Activated naive CD4-positive, alpha-beta T cell treated with anti-CD3 and anti-CD28 coated beads, Interleukin-2, amount 50 U/mL, for 72 hours (primary cell): ENCODE measurements around the gene NUDC. TPM values are rescaled to one million over a fixed set of nuclear protein-coding genes. Genes with fewer than 3 reads are reported as not detected.
"Not testable (repeated sequence)": the region's sequence is repeated elsewhere in the genome, so short reads cannot be mapped to it uniquely, and the experiment has no call there.

ENCODE experiments used
- ATAC-seq, 2 donors: fragments of 150-1000 bp; cut with Tn5 transposase; 2 replicates each; pipeline ENCODE4 v1.10.0; 2021; ENCODE audit warnings: mild to moderate bottlenecking in 2 of 2, moderate library complexity in 2 of 2
- DNase-seq, 2 donors: peaks; one replicate each; pipeline ENCODE4 v3.0.0; 2021 to 2022; ENCODE audit warnings: low spot score in 2 of 2
- H3K27ac Mint-ChIP-seq, 2 donors: one replicate each; pipeline ENCODE4 v1.8.0; 2022; ENCODE audit warnings: mild to moderate bottlenecking in 2 of 2, mixed read lengths in 2 of 2
- H3K36me3 Mint-ChIP-seq, 2 donors: one replicate each; pipeline ENCODE4 v1.8.0; 2022; ENCODE audit warnings: mixed read lengths in 2 of 2
- H3K9me3 Mint-ChIP-seq, 2 donors: one replicate each; pipeline ENCODE4 v1.8.0; 2022; ENCODE audit warnings: mixed read lengths in 2 of 2
- total RNA-seq, 2 donors: library from RNA; stranded (reverse); gene quantifications; one replicate each; pipeline ENCODE4 v1.2.3, GENCODE V29; 2022

Gene NUDC
- total RNA-seq, 2 donors from 2014 or later, result 60.5 to 93.7 TPM

DNA sequence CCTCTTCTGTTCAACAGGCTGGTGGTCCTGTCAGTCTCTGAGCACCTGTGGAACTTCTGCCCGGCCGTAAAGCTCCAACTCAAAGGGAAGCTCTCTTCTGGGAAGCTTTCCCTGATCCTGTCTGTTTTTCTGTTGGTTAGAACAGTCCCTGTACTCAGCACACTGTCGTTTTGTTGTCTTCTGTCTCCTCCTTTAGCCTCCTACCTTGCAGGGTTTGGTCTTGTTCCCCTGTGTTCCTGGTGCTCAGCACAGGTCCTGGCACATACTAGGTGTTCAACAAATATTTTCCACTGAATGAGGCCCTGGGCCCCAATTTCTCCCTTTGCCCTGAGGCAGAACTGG lies 39.1 kb downstream of the NUDC start:
- peaks cover 0 to 5% of the 10 kb centered on the region in 2 donors for H3K36me3 Mint-ChIP-seq
- no peak for DNase-seq
- H3K27ac Mint-ChIP-seq, result no peak overlapping the region
- no peaks in the 10 kb centered on the region for H3K9me3 Mint-ChIP-seq
- no peak for ATAC-seq

DNA sequence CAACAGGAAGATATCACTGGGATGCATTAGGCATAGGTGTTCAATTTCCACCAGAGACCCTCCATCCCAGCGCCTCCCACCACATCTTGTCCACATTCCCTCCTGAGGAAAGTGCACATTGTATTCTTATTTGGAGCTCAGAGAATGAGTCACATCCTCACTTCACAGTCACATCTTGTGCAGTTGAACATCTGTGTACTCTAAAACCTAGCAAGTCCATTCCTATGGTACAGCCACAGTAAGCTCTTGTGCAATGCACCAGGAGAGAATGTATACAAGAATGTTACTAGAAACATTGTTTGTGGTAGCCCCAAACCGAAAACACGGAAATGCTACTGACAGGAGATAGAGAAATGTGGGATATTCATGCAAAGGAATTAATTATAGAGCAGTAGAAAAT lies 40.3 kb downstream of the NUDC start:
- H3K9me3 Mint-ChIP-seq, result no peaks in the 10 kb centered on the region
- H3K36me3 Mint-ChIP-seq, result peaks cover 0 to 5% of the 10 kb centered on the region in 2 donors
- no peak overlapping the region for H3K27ac Mint-ChIP-seq
- no peak for ATAC-seq
- no peak for DNase-seq

DNA sequence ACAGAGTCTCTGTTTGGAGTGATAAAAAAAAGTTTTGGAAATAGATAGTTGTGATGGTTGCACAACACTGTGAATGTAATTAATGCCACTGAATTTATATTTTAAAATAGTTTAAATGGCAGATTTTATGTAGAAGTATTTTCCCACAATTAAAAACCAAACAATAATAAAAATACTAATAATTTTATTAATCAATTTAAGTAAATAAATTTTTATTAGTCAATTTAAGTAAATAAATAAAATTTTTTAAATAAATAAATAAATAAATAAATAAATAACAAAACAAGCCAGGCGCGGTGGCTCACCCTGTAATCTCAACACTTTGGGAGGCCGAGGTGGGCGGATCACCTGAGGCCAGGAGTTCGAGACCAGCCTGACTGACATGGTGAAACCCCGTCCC lies 43.7 kb downstream of the NUDC start:
- ATAC-seq, result no peak
- no peak overlapping the region for H3K27ac Mint-ChIP-seq
- H3K36me3 Mint-ChIP-seq, result peaks cover 0 to 5% of the 10 kb centered on the region in 2 donors
- H3K9me3 Mint-ChIP-seq, result no peaks in the 10 kb centered on the region
- no peak for DNase-seq

DNA sequence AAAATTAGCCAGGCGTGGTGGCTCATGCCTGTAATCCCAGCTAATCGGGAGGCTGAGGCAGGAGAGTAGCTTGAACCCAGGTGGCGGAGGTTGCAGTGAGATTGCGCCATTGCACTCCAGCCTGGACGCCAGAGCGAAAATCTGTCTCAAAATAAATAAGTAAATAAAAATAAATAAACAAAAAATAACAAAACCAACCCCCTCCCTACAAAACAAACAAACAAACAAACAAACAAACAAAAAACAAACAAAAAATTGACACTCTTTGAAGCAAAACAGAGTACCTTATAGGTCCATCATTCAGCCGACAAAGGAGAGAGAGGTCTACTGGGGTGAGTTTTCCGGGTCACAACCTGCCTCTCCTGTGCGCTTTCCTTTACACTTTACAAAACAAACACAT lies 44.1 kb downstream of the NUDC start:
- Mint-ChIP-seq H3K27ac (no peak overlapping the region), H3K36me3 (peaks cover 0 to 3% of the 10 kb centered on the region in 2 donors), H3K9me3 (no peaks in the 10 kb centered on the region)
- ATAC-seq, result no peak
- DNase-seq, result no peak

DNA sequence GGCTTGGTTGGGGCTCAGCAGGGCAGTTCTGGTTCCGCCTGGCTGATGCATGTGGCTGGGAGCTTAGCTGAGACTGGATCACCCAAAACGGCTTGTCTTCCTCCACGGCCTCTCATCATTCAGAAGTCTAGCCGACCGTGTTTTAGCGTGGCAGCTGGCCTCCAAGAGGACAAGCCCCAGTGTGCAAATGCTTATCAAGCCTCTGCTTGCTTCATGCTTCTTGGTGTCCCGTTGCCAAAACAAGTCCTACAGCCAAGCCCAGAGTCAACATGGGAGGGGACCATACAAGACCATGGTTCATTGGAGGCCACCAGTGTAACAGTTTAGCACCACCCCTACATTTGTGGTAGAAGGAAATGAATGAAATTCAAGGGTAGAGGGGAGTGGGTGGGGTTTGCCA lies 49.3 kb downstream of the NUDC start:
- no peak for ATAC-seq
- no peaks in the 10 kb centered on the region for H3K36me3 Mint-ChIP-seq
- no peak for DNase-seq
- no peaks in the 10 kb centered on the region for H3K9me3 Mint-ChIP-seq
- no peak overlapping the region for H3K27ac Mint-ChIP-seq

DNA sequence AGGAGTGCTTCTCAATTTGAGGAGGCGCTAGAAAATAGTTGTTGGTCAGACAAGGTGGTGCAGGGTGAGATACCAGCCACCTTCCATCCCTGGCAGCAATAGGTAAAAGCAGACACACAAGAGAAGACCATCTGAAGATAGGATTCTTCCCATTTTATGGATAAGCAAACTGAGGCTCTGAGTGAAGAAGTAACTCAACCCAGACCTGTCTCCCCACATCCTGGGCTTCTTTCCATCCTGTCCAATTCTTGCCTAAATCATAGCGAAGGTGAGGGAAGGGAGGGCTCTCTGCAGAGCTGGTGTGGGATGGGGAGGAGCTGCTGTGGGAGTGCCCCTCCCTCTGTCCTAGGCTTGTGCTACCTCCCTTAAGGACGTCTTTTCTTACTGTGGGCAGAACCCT lies 50.0 kb downstream of the NUDC start:
- H3K27ac Mint-ChIP-seq, result no peak overlapping the region
- DNase-seq (no peak), ATAC-seq (no peak)
- no peaks in the 10 kb centered on the region for H3K9me3 Mint-ChIP-seq
- no peaks in the 10 kb centered on the region for H3K36me3 Mint-ChIP-seq

DNA sequence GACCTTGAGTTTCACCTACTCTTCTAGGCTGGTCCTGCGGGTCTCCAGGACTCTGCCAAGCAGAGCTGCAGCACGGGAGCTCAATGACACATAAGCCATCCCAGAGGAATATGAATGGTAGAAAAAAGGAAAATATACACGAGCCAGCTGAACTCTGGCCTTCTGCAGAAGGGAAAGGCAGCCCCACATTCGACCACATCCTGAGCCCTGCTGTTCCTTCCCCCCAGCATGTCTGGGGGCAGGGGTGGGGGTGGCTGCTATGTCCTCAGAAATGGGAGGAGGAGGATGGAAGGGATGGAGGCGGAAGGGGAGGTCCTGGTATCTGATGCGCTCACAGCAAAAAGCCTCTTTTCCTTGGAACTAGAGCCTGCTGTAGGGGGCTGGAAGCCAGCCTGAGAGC lies 50.8 kb downstream of the NUDC start:
- H3K36me3 Mint-ChIP-seq, result no peaks in the 10 kb centered on the region
- no peaks in the 10 kb centered on the region for H3K9me3 Mint-ChIP-seq
- no peak for DNase-seq
- H3K27ac Mint-ChIP-seq, result peak overlapping the region; percentile 22 to 90
- ATAC-seq, result no peak

DNA sequence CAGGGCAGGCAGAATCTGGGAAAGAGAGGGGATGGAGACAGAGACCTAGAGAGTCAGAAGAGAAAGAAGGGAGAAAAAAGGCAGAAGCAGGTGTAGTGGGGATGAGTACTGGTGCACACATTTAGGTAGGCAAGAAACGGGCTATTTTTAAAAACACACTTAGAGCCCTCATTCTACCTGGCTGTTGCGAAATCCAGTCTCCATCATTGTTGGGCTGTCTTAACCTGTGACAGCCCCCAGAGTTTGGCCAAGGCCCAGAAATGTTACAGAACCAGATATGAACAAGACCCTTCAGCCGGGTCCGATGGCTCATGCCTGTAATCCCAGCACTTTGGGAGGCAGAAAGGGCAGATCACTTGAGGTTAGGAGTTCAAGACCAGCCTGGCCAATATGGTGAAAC lies 51.3 kb downstream of the NUDC start:
- ATAC-seq (no peak), DNase-seq (no peak)
- Mint-ChIP-seq H3K27ac (peak overlapping the region; percentile 22 to 90), H3K36me3 (no peaks in the 10 kb centered on the region), H3K9me3 (no peaks in the 10 kb centered on the region)

DNA sequence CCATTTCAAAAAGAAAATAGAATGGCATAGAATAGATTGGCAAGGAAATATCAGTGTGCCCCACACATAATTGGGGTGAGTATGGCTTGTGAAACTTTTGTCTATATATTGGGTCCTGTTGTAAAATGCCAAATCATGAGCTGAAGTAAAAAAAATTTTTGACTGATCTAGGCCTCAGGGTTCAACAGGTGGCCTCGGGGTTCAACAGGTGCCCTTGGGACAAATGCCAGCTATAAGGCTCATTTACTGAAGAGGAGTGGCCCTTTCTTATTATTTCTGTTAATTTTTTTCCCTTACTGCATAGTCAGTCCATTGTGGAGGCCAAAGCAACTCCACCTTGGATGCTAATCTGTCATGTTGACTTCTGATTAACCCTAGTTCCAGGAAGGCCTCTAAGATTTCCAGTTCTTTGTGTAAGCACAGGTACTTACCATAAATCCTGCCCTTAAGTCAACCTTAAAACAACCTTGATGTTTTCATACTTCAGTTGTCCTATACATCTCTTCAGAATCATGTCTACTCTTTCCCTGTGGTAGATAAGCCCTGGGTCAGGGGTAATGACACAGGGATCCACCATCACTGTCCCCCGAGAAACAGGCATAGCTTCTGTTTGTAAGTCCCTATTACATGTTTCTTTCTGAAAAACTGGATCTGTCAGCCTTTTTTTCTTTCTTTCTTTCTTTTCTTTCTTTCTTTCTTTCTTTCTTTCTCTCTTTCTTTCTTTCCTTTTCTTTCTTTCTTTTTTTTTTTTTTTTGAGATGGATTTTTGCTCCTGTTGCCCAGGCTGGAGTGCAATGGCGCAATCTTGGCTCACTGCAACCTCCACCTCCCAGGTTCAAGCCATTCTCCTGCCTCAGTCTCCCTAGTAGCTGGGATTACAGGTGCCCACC lies 55.3 kb downstream of the NUDC start:
- ATAC-seq (no peak), DNase-seq (no peak)
- no peaks in the 10 kb centered on the region for H3K36me3 Mint-ChIP-seq
- H3K9me3 Mint-ChIP-seq, result no peaks in the 10 kb centered on the region
- no peak overlapping the region for H3K27ac Mint-ChIP-seq

DNA sequence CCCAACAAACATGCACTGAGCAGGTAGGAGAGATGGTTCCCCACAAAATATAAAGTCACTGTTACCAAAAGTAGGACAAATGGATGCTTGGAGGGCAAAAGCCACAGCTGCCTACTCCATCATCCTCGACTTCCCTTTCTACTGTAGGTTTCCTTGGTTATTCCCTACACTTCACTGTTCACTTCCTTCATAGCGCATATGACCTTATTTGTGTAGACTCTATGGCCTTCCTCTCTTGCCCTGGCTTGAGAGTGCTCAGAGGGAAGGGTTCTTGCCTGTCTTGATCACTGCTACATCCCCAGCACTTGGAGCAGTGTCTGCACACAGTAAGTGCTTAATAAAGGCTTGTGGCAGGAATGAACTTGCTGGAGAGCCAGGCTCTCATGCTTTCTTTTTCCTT lies 57.4 kb downstream of the NUDC start:
- Mint-ChIP-seq H3K9me3 (no peaks in the 10 kb centered on the region), H3K27ac (no peak overlapping the region), H3K36me3 (no peaks in the 10 kb centered on the region)
- ATAC-seq (no peak), DNase-seq (no peak)

DNA sequence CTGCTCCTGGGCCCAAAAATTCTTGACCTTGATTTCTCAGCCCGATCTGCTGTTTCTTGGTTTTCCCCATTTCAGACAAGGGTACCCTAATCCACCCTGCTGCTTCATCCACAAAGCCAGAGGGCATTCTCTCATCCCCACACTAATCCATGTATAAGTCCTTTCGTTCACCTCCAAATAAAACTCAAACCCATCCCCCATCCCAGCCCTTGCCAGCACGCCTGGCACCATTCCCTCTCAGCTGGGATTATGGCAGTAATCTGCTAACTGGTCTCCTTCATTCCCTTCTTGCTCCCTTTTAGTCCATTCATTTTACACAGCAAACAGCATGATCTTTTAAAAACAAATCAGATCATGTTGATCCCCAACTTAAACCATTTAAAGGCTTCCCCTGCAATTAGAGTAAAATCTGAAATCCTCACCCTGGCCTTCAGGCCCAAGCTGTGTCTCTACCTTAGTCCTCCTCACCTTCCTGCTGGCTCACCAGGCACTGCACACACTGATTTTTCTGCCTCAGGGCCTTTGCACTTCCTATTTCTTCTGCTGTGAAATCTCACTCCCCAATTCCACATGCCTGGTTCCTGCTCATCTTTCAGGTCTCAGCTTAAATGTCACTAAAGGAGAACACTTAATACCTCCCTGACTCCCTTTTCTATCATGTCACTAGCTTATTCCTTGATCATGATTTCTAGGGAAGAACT lies 59.8 kb downstream of the NUDC start:
- no peaks in the 10 kb centered on the region for H3K9me3 Mint-ChIP-seq
- H3K27ac Mint-ChIP-seq, result no peak overlapping the region
- ATAC-seq (no peak), DNase-seq (no peak)
- no peaks in the 10 kb centered on the region for H3K36me3 Mint-ChIP-seq

DNA sequence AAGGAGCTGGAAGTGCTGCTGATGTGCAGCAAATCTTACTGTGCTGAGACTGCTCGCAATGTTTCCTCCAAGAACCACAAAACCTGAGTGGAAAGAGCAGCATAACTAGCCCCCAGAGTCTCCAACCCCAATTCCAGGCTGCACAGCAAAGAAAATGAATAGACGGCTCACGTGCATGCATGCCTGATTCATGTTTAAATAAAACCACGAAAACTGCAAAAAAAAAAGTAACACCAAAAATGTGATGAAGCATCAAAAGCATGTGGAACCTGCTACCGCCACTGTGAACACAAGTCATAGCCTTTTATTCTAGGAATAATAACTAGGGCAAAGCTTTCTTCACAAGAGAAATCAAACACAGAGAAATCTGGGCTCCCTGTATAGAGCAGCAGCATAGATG lies 62.3 kb downstream of the NUDC start:
- no peak overlapping the region for H3K27ac Mint-ChIP-seq
- H3K9me3 Mint-ChIP-seq, result no peaks in the 10 kb centered on the region
- no peak for ATAC-seq
- H3K36me3 Mint-ChIP-seq, result no peaks in the 10 kb centered on the region
- DNase-seq, result no peak

DNA sequence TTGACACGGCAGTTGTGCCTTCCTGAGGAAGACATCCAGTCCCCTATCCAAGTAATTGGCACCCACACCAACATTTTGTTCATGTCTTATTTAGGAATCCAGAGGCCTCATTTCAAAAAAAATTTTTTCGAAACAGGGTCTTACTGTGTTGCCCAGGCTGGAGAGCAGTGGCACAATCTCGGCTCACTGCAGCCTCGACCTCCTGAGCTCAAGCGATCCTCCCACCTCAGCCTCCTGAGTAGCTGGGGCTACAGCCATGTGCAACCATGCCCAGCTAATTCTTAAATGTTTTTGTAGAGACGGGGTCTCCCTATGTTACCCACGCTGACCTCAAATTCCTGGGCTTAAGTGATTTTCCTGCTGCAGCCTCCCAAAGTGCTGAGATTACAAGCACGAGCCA lies 62.7 kb downstream of the NUDC start:
- Mint-ChIP-seq H3K27ac (no peak overlapping the region), H3K9me3 (no peaks in the 10 kb centered on the region), H3K36me3 (no peaks in the 10 kb centered on the region)
- DNase-seq, result no peak
- ATAC-seq, result no peak

DNA sequence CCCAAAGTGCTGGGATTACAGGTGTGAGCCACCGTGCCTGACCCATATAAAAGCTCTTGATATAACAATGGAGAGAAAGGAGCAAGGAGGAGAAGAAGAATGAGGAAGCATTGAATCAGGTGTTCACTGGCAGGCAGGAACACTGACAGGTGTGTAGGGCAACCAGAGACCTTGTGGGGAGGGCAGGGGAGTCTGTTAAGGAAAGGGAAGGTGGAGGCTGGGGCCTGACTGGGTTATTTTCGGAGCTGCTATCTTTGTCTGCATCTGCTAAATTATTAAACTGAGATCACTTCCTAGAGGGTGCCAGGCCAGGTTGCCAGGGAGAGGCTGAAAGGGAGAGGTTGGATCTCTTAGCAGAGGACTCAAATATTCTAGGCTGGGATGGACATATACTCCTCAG lies 65.1 kb downstream of the NUDC start:
- Mint-ChIP-seq H3K9me3 (no peaks in the 10 kb centered on the region), H3K36me3 (no peaks in the 10 kb centered on the region), H3K27ac (no peak overlapping the region)
- DNase-seq (no peak), ATAC-seq (no peak)

DNA sequence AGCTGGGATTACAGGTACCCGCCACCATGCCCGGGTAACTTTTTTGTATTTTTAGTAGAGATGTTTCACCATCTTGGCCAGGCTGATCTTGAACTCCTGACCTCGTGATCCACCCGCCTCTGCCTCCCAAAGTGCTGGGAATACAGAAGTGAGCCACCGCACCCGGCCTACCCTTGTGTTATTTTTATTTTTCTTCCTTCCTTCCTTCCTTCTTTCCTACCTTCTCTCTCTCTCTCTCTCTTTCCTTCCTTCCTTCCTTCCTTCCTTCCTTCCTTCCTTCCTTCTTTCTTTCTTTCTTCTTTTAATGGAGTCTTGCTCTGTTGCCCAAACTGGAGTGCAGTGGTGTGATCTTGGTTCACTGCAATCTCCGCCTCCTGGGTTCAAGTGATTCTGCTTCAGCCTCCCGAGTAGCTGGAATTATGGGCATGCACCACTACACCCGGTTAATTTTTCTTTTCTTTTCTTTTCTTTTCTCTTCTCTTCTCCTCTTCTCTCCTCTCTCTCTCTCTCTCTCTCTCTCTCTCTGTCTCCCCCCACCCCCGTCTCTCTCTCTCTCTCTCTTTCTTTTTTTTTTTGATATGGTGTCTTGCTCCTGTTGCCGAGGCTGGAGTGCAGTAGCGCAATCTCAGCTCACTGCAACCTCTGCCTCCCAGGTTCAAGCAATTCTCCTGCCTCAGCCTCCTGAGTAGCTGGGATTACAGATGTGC lies 68.0 kb downstream of the NUDC start:
- not testable (repeated sequence) for H3K27ac Mint-ChIP-seq, DNase-seq, ATAC-seq, H3K9me3 Mint-ChIP-seq, H3K36me3 Mint-ChIP-seq

DNA sequence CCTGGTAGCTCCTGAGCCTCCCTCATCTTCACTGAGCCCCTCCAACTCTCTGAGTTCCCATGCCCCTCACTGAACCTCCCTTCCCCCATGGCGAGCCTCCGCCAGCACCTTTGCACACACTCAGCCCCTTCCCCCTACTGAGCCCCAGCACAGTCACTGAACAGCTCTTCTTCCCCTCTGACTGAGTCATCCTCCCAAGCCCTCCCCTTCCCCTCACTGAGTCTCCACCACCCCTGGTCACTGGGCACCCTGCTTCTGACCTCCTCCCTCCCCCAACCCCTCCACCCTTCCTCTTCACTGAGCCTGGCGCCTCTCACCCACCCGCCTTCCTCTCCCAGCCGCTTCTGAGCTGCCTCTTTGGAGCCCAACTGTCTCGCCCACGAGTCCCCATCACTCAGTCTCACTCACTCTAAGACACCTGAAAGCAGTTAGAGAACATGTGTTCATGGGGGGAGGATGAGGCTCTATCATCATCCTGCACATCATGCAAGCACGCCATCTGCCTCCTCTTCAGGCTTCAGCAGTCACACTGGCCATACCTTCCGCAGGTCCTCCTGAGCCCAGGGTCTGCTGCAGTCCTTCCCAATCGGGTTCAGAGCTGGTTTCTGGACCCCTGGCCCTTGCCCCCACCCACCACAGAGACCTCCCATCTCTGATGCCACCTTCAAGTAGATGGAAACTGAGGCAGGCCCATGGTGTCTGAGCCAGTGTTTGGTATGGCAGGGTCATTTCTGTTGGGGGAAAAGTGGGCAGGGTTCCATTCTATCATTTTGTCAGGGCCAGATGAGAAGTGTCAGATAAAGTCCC lies 70.0 kb downstream of the NUDC start:
- Mint-ChIP-seq H3K27ac (no peak overlapping the region), H3K36me3 (no peaks in the 10 kb centered on the region), H3K9me3 (no peaks in the 10 kb centered on the region)
- ATAC-seq (peak; percentile 30 to 47), DNase-seq (no peak)
